ENCODE measurements around the gene CLIC4.
"Not testable (repeated sequence)": the region's sequence is repeated elsewhere in the genome, so short reads cannot be mapped to it uniquely, and the experiment has no call there.

Gene CLIC4

DNA sequence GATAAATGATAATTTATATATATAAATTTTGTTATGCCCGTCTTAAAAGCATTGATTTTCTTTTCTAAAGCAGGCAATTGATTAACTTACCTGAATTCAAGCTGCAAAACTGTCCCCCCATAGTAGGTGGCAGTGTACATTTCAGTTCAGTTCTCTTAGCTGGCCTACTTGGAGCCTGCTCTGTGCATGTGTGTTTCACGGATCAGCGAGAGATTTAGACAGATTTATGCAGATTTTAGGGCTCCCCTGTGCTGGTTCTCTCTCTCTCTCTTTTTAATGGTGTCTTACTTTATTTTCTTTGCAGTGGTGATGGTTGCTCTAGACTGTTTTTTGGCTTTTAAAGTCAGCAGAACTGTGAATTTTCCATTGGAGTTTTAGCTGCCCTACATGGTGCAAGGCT is 30.7 kb downstream of the CLIC4 start:
- DNase-seq, result no peak

DNA sequence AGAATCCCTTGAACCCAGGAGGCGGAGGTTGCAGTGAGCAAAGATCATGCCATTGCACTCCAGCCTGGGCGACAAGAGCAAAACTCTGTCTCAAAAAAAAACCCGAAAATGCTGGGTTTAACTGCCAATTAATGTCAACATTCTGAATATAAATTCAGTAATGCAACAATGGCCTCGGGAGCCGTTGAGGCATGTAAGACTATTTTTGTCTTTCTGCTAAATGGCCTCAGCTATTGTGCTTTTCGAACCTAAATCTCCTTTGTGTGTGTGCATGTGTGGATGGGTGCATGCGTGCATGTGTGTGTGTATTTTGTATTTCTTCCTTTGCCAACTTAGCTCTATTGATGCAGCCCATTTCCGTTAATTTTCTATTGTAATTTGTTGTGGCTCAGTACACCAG is 31.6 kb downstream of the CLIC4 start:
- DNase-seq, result no peak

DNA sequence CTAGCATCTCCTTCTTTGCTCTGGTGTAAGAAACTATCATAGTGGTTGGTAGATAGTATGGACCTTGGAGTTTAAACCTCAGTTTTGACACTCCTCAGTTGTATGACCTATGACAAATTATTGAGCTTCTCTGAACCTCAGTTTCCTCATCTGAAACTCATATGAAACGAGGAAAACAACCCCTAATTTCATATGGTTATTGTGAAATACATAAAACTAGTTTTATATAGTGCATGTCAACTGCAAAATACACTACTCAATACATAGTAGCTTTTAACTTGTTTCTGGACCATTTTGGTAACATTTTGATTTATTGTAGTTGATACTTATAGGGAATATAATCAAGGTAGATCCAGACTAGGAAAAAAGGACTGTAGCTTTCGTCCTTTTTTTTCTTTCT is 32.9 kb downstream of the CLIC4 start:
- no peak for DNase-seq

DNA sequence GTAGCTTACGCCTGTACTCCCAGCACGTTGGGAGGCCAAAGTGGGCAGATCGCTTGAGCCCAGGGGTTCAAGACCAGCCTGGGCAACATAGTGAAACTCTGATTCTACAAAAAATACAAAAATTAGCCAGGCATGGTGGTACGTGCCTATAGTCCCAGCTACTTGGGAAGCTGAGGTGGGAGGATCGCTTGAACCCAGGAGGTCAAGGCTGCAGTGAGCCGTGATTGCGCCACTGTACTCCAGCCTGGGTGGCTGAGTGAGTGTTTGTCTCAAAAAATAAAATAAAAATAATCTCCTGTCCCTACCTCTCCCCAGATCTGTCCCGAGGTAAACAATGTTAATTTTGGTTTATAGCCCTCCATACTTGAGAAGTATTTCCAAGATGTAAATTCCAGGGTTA is 34.0 kb downstream of the CLIC4 start:
- DNase-seq, result not testable (repeated sequence)

DNA sequence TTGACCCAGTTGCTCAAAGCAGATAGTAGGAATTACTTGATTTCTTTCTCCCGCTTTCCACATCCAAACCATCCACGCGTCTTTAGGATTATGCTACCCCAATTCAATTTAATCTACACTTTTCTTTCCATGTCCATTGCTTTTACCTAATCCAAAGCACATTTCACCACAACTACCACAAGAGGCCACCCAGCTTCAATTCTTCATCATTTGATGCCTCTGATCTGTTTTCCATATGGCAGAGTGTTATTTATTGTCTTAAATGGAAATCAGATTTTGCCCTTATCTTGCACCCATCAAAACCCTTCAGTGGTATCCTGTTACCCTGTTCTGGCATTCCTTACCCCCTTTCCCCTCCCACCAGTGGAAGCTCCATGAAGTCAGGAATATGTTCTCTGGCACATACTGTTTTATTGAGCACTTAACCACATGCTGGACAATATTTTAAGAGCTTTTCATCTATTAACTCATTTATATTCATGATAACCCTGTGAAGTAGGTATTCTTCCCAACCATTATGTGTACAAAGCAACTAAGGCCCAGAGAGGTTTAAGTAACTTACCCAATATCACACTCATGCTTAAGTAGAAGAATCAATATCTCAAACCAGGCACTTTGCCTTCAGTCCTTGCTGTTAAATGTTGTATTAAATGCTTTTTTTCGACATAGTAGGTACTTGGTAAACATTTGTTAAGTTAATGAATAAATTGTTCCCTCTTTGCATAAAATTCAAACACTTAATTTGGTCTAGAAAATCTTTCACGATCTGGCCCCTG is 34.6 kb downstream of the CLIC4 start:
- DNase-seq, result no peak

DNA sequence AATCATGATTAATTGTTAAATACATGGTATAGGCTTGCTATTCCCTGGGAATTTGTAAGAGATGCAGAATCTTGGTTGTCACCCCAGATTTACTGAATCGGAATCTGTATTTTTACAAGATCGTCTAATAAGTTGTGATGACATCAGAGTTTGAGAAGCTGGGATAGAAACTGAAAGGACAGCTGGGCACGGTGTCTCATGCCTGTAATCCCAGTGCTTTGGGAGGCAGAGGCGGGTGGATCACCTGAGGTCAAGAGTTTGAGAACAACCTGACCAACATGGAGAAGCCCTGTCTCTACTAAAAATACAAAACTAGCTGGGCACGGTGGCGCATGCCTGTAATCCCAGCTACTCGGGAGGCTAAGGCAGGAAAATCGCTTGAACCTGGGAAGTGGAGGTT is 35.4 kb downstream of the CLIC4 start:
- not testable (repeated sequence) for DNase-seq

DNA sequence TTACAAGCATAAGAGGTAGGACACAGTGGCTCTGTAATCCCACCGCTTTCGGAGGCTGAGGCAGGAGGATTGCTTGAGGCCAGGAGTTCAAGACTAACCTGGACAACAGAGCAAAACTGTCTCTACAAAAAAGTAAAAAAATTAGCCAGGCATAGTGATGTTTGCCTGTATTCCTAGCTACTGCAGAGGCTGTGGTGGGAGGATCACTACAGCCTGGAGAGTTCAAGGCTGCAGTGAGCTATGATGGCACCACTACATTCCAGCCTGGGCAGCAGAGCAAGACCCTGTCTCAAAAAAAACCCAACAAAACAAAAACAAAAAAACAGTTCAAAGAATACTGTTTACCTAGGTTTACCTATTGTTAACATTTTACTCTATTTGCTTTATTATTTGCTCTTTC is 37.4 kb downstream of the CLIC4 start:
- DNase-seq, result no peak

DNA sequence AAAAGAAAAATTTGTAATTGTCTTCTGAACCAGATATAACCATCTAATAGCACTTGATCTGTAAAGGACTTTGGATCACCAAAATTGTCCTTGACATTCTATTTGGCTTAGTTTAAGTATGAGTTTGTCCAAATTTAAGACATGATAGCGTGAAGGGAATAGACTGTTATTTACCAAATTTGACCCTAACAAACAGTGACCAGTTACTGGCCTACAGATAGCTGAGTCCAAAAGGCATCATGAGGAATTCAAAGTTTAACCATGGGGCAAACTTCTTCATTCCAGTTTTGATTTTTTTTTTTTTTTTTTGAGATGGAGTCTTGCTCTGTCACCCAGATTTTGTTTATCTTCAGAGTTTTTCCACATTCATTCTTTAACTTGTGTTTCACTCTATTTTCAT is 38.5 kb downstream of the CLIC4 start:
- no peak for DNase-seq

DNA sequence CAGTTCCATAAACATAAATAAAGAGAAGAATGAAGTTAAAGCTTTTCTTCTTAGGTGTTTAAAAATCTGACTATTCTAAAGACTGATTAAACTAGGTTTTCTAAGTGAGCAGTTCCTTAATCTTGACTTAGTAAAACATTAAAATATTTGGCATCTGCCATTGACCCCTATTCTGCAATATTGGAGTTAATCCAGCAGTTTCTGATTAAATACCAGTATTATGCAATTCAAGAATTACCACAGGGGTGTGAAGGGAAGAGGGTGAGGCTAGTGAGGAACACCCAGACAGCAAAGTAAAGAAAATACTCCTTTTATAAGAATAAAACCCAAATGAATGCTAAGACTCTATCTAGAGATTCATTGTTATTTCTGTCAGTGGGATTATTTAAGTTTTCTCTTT is 40.9 kb downstream of the CLIC4 start:
- no peak for DNase-seq

DNA sequence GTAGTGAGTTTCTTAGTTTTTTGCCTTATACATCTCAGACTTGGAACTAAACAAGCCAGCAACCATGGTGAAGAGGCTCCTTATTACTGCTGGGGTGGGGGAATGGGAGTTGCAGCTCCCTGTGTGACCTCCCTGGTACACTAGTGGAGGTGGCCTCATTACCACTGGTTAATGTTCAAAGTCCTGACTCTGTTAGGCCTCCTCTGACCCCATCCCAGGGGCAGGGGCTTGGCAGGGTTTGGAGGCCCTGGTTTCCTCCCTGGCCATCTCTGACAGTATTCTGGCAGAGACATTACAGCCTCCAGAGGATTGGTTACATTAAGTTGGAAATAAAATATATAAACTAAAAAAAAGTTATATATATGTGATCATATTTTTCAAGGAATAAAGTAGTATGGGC is 45.2 kb downstream of the CLIC4 start:
- DNase-seq, result no peak

DNA sequence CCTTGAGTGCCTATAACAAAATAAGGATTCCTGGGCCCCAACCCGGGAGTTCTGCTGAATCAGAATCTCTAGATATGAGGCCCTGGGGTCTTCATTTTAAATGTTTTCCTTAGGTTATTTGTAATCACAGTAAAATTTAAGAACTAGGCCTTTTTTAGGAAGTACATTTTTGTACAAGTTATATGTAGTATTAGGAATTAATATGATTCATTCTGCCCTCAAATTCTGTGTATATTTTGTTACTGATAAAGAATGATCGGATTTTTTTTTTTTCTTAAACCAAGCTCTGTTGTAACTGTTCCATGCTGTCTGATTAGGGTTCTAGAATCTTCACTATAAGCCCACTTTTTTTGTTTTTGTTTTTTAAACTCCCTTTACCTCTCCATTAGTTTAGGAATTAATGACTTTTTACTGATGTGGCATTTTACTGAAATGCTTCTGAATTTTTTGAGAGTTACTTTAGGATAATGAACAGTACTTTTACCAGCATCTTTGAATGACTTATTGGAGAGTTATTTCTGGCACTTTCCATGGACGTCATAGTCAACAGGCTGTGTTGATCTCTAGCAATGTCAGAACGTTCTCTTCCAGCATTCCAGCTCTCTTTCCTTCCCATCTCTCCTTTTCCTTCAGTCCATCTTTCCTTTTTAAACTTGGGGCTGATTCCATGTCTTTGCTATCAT is 48.3 kb downstream of the CLIC4 start:
- no peak for DNase-seq

DNA sequence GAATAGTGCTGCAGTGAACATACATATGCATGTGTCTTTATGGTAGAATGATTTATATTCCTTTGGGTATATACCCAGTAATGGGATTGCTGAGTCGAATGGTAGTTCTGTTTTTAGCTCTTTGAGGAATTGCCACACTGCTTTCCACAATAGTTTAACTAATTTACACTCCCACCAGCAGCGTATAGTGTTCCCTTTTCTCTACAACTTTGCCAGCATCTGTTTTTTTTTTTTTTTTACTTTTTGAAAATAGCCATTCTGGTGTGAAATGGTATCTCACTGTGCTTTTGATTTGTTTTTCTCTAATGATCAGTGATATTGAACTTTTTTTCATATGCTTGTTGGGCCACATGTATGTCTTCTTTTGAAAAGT is 48.9 kb downstream of the CLIC4 start:
- not testable (repeated sequence) for DNase-seq

DNA sequence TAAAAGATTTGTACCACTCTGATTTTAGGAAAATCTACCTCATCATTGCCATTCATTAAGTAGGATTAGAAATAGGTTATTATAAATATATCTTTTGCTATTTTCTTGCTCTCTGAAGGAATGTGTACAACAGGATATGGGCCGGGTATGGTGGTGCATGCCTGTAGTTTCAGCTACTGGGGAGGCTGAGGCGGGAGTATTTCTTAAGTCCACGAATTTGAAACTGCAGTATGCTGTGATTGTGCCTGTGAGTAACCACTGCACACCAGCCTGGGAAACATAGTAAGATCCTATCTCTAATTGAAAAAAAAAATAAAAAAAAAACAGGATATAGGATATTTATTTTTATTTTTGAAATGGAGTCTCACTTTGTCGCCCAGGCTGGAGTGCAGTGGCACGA is 50.0 kb downstream of the CLIC4 start:
- no peak for DNase-seq

DNA sequence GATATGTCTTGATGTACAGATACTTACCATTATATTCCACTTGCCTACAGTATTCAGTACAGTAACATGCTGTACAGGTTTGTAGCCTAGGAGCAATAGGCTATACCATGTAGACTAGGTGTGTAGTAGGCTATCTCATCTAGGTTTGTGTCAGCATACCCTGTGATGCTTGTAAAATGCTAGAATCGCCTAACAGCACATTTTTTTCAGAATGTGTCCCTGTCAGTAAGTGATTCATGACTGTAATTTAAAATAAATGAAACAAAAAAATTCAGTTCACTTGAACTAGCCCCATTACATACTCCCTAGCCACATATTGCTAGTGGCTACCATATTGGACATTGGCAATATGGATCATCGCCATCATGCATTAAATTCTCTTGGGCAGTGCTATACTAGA is 51.3 kb downstream of the CLIC4 start:
- DNase-seq, result no peak

DNA sequence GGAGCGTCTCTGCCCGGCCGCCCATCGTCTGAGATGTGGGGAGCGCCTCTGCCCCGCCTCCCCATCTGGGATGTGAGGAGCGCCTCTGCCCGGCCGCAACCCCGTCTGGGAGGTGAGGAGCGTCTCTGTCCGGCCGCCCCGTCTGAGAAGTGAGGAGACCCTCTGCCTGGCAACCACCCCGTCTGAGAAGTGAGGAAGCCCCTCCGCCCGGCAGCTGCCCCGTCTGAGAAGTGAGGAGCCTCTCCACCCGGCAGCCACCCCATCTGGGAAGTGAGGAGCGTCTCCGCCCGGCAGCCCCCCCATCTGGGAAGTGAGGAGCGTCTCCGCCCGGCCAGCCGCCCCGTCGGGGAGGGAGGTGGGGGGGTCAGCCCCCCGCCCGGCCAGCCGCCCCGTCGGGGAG is 54.0 kb downstream of the CLIC4 start:
- not testable (repeated sequence) for DNase-seq

DNA sequence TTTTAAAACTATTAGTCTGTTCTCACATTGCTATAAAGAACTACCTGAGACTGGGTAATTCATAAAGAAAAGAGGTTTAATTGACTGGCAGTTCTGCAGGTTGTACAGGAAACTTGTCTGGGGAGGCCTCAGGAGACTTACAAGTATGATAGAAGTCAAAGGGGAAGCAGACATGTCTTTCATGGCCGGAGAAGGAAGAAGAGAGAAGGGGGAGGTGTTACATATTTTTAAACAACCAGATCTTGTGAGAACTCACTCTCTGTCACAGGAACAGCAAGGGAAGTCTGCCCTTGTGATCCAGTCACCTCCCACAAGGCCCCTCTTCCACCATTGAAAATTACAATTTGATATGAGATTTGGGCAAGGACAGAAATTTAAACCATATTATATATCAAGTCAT is 55.9 kb downstream of the CLIC4 start:
- DNase-seq, result no peak

DNA sequence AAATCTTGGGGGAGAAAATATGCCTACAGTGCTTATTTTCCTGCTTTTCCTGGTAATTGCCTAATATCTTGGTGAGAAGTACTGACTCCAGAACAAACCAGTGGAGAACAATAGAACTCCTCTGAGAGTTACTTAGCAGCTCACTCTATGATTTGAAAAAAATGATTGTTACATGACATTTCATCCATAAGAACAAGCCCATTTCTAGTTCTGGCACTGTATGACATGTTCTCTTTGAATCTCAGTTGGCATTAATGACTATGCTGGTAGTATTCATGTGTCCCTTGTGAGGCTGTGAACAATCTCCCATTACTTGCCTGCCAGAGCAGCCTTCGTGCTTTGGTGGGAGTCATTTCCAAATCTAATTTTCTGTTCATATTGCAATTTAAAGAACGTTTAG is 58.0 kb downstream of the CLIC4 start:
- no peak for DNase-seq

DNA sequence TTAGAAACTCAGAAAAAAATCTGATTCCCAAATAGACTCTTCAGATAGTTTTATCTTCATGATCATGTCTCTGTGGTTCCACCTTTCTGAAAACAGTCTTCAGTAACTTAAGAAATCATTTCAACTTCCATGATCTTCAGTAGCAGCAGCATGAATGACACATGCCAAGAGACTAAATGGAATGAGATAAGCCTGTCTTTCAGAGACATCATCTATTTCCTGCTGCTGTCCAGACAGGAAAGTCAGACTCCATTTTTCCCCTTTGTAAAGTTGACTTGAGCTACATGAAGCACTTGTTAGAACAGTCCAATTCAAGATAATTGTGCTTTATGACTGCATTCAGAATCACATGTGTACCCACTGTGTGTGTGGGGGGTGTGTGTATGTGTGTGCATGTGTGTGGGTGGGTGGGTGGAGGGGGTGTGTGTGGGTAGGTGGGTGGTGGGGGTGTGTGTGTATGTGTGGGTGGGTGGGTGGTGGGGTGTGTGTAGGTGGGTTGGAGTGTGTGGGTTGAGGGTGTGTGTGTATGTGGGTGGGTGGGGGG is 58.8 kb downstream of the CLIC4 start:
- DNase-seq, result peak; percentile 9

DNA sequence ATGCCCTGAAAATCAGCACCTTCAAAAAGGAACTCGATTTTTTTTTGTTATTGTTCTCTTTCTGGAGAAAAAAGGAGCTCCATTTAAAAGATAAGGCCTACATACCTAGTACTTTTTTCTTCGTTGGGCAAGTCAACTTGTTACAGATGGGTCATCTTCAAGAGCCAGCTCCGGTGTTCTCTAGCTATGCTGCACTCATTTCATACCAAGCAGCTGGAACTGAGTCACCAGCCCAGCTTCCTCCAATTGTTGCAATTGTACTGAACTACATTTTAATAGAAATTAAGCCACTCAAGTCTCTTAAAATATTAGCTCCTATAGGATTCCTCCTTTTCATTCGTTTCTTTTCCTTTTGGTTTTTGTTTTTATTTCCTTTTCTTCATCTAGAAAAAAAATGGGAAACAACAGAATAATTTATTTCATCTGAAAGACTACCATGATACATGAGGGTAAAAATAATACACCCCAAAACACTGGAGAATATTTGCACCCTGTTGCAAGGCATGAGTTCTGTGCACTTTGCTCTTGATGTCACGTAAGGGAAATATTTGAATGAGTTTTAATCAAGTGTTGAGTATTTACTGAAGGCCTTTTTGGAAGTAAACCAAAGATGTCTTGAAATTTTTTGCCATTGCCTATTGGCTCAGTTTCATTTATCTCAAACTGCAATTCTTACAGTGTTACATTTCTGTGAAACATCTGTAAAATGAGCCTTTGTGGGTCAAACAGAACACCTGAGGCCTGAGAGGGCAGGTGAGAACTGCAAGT is 60.5 kb downstream of the CLIC4 start:
- no peak for DNase-seq

DNA sequence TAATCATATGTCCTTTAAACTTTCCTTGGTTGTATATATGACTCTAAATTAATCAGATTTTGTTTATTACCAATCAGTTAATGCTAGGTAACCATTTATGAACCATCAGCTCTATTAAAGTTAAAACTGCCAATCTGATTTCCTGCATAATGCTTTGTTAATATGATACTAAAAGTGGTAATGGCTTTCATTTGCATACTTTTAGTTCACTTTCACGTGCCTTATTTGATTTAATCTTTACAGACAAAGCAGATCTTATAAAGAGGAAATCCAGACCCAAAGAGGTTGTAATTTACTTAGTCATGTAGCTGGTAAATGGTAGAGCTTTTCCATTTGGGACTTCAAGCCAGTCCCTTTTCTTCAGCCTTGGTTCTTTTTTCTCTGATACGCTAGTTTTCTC is 61.3 kb downstream of the CLIC4 start:
- no peak for DNase-seq

DNA sequence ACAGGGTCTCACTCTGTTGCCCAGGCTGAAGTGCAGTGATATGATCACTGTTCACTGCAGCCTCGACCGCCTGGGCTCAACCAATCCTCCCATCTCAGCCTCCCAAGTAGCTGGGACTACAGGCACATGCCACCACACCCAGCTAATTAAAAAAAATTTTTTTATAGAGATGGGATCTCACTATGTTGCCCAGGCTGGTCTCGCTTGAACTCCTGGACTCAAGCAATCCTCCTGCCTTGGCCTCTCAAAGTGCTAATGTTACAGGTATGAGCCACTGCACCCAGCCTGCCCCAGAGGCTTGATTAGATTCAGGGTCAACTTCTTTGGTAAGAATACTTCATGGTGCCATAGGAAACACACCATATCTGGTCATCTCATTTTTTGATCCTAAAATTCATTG is 66.2 kb downstream of the CLIC4 start:
- not testable (repeated sequence) for DNase-seq

DNA sequence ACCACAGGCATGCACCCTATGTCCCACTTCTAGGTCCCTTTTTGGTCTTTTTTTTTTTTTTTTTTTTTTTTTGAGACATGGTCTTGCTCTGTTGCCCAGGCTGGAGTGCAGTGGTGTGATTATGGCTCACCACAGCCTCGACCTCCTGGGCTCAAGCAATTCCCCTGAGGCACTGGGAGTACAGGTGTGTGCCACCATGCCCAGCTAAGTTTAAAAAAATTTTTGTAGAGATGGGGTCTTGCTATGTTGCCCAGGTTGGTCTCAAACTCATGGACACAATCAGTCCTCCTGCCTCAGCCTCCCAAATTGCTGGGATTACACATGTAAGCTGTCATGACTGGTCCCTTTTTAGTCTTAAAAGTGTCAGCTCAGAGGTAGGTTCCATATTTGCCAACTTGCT is 75.0 kb downstream of the CLIC4 start:
- not testable (repeated sequence) for DNase-seq

DNA sequence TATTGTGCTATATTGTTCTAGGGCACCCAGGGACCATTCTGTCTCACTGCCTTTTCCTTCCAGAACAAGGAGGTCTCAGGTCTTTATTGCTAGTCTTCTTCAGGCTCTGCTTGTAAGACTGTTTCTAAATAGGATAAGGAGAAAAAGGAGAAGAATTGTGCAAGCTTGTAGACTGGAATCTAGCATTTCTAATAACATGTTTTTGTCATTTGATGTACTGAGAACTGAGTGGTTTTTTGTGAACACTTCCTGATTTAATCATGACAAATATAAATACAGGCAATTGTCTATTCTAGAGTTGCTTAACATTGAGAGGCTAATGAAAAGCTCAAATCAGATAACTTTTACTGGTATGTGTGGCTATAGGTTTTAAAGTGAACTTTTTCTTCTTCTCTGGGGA is 77.6 kb downstream of the CLIC4 start:
- no peak for DNase-seq

DNA sequence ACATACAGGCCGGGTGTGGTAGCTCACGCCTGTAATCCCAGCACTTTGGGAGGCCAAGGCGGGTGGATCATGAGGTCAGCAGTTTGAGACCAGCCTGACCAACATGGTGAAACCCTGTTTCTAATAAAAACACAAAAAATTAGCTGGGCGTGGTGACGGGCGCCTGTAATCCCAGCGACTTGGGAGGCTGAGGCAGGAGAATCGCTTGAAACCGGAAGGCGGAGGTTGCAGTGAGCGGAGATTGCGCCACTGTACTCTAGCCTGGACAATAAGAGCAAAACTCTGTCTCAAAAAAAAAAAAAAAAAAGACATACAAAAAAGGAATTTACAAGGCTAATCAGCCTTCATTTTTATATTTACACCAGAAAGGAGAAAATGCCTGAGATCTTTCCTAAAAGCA is 78.2 kb downstream of the CLIC4 start:
- DNase-seq, result not testable (repeated sequence)
